UCSD-AML1 (cell line): ENCODE measurements around the gene COL23A1.
"Not testable (repeated sequence)": the region's sequence is repeated elsewhere in the genome, so short reads cannot be mapped to it uniquely, and the experiment has no call there.

Experiments
- DNase-seq: peaks from one replicate; lab custom pipeline; 2025; ENCODE audit not compliant: unreplicated experiment; lab: John Stamatoyannopoulos, UW

The COL23A1 gene

GRCh38 chr5:178237431-178238312 is 352.5 kb downstream of the COL23A1 start:
- DNase-seq: peak; percentile 46

DNA sequence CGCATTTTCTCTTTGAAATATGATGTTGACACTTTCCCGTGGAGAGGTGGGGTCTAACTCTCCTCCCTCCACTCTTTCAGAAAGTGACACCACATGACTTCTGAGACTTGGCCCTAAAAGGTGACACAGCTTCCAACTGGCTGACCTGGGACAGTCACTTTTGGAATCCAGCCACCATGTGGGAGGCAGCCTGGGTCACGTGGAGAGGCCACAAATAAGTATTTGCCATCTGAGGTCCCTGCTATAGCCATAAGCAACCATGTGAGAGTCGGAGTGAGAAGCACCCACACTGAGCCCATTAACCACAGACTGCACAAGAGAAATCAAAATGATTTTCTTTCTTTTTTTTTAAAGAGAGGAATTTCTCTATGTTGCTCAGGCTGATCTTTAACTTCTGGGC is 353.5 kb downstream of the COL23A1 start:
- no peak for DNase-seq

GRCh38 chr5:178236126-178236525 is 354.1 kb downstream of the COL23A1 start:
- DNase-seq: no peak

GRCh38 chr5:178235588-178235974 is 354.6 kb downstream of the COL23A1 start:
- DNase-seq: no peak

GRCh38 chr5:178234750-178235587 is 355.2 kb downstream of the COL23A1 start:
- peak; percentile 82 for DNase-seq

- DNase-seq: no peak
Observed at GRCh38 chr5:178234121-178234749, 356.0 kb downstream of the COL23A1 start.

DNA sequence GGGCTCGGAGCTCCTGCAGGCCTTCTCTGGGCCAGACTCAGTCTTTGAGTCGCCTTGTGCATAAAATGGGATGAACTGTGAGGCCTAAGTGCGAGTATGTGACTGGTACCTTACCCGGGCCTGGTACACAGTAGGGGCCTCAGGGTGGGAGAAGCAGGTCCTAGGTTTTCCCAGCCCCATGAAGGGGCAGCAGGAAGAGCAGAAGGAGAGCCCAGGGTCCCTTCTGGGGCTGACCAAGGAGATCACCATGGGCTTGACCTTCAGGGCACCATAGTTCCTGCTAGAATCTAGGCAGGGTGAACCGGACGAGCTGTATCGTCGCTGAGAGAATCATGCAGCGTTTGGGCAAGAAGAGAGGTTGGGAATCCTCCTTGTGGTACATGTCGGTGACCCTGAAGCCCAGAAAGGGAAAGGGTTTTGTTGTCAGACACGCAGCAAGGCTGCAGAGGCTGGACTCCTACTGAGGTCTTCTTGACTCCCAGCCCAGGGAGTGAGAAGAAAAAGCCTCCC is 357.2 kb downstream of the COL23A1 start:
- DNase-seq: no peak

DNA sequence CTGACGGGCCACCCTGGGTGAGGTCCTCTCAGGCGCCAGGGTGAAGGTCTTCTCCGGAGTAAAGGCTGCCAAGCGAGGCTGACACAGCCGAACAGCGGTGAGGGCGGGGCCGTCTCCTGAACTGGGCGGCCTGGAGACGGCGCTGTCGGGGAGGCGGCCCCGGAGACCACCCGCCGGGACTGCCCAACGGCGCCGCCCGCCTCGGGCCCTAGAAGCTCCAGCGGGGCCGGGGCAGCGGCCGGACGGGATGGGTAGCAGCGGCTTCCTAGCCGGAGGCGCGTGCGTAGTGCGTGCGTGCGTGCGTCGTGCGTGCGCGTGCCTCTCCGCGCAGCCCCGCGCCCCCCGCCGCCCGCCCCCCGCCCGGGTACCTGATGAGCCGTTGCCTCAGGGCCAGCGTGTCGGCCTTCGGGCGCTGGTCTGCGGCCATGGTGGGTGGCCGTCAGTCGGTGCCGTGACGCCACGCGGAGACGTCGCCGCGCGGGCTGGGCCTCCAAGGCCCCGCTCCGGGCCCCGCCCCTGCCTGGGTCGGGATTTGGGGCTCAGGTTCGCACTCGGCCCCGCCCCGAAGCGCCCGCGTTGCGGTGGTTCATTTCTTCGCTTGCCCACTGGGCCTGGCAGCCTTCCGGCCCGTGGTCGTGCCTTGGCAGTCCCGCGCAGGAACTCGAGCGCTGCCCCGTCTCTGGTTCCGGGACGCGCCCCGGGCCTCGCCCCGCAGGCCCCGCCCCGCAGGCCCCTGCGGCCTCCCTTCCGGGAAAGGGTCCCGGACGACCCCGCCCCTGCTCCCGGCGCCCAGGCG is 357.9 kb downstream of the COL23A1 start, which contains the start of gene PHYKPL:
Gene PHYKPL (minus strand): TSS at position 679 of the 796 bp plus-strand sequence. CDS start 252 bp downstream, at position 427.
- DNase-seq: peak; percentile 86

DNA sequence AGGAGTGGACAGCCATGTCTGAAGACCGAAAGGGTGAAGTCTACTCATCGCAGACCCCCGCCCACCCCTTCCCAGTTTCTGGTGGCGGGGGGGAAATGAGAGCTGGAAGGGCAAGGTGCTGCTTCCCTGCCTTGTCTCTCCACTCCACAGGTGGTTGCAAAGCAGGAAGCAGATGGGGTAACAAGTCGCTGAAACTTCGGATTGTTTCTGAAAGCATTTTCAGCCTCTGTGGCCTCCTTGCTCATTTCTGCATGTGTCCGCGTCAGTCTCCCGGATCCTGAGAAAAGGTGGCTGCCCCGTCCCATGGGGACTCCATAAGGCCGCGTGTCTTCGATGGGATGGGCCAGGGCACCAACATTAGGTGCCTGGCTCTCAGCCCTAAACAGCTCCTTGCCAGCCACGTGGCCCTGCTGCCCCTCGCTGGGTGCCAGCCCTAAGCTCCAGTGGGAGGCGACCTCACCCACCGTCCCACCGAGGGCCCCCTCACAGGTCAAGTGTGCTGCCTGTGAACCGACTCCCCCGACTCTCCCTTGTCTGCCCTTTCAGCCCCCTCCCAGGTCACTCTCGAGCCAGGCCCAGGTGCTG is 358.6 kb downstream of the COL23A1 start:
- no peak for DNase-seq

- DNase-seq: no peak
Observed at GRCh38 chr5:178230879-178231538, 359.2 kb downstream of the COL23A1 start.

DNA sequence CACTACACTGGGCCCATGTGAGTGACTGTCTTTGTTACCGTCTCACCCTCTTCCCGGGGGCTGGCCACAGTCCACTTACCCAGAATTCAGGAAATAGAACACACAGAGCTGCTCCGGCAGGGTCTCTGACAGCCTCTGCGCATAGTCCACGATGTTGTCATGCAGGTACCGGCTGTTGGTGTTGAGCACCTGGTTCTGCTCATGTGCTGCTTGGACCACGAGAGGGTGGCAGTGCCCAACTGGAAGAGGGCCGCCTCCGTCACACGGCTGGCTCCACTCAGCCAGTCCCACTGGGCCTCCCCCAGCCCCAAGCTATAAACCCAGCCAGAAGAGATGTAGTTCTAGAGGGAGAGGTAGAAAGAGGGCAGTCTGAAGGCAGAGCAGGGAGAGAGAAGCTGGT is 360.3 kb downstream of the COL23A1 start:
- no peak for DNase-seq

GRCh38 chr5:178229111-178229510 is 361.1 kb downstream of the COL23A1 start:
- DNase-seq: not testable (repeated sequence)

DNA sequence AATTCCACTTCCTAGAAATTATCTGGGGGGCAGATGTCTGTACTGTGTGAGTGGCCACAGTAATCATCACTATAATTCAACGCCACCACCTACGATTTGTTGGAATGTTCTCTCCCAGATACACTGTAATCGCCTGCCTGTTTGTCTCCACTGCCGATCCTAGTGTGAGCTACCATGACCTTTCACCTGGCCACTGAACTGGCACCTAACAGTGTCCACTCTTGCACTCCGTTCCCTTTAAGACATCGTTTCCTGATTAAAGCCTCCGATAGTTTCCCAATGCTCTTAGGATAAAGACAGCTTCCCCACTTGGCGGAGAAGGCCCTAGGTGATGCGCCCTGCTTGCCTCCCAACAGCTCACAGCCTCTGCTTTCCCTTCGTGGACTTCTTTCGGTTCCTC is 361.6 kb downstream of the COL23A1 start:
- DNase-seq: no peak

DNA sequence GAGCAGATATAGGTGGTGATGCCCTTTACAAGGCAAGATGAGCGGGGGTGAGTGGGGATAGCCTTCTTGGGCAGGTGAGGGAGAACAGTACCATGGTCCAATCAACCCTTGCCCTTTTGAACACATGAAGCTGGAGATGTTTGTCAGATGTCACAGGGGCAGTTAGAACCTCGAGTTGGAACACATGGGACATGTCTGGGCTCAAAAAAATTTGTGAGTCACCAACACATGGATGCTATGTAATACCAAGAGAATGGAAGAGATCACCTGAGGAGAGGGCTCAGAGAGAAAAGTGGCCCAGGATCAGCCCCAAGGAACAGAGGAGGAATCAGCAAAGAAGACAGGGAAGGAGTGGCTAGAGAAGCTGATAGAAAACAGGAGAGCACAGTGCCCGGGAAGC is 362.3 kb downstream of the COL23A1 start:
- no peak for DNase-seq

- no peak for DNase-seq
Observed at GRCh38 chr5:178227138-178227659, 363.0 kb downstream of the COL23A1 start.

DNA sequence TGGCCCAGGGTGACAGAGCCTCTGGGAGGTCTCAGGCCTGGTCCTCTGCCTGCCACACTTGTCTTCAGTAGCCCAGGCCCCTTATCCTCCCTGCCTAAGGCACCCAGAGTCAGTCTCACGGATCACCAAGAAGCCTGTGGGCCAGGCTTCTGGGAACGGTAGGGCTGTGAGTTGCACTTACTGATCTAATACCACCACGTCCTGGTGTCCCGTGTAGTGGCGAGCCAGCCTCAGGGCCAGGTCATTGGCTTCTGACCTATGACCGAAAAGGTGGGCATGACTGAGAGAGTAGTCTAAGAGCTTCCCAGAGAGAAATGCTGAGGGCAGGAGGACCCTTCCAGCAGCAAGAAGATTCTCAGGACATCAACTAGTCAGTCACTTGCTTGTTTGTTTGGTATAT is 365.0 kb downstream of the COL23A1 start:
- DNase-seq: no peak

GRCh38 chr5:178224403-178224802 is 365.8 kb downstream of the COL23A1 start:
- DNase-seq: no peak

- DNase-seq: no peak
Observed at GRCh38 chr5:178223828-178224335, 366.3 kb downstream of the COL23A1 start.

- no peak for DNase-seq
Observed at GRCh38 chr5:178223196-178223773, 366.9 kb downstream of the COL23A1 start.
